Neural progenitor cell (in vitro differentiated cells): ENCODE results near the gene C5orf52.

Experiments
- EZH2 ChIP-seq: fragments of 200-600 bp; sonication (generic); IDR thresholded peaks from 2 replicates; pipeline ENCODE4 v1.6.1; 2017; ENCODE audit warnings: antibody characterized with exemption, mild to moderate bottlenecking, moderate library complexity
- TF ChIP-seq, protein P1 (sequence below): fragments of 200-600 bp; sonication (generic); IDR thresholded peaks from 2 replicates; pipeline ENCODE4 v1.5.1; 2017; ENCODE audit warnings: antibody characterized with exemption, mild to moderate bottlenecking

DNA sequence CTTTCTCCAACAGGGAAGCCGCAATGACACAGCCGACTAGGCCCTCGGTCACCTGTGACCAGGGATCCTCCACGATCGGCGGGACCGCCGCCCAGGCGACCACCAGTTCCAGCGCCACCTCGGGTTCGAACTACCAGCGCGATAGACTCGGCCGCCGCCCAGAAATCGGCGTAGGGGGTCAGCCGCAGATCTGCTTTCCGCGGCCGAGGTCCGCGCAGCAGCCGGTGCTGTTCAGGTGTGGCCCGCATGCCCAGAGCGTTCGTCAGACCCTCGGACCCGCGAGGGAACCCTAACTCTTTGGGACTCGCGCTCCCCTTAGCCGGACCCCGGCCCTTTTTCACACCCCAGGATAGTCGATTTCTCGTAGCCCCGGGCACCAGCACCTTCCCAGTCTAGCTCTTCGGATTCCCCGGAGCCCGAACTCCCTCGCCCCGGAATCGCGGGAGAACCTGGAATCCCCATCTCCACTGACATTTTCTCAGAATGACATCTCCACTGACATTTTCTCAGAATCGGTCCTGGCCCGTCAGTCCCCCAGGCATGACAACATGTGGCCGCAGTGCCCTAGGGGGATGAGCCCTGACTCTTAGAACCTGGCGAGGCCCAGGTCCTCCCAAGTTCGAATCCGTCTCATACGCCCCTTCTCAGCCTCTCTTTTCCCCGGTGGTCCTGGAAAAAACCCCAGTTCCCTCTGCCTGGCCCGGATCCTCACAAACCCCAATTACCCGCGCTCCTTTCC is 428 bp downstream of the C5orf52 start:
- TF ChIP-seq, protein P1, sequence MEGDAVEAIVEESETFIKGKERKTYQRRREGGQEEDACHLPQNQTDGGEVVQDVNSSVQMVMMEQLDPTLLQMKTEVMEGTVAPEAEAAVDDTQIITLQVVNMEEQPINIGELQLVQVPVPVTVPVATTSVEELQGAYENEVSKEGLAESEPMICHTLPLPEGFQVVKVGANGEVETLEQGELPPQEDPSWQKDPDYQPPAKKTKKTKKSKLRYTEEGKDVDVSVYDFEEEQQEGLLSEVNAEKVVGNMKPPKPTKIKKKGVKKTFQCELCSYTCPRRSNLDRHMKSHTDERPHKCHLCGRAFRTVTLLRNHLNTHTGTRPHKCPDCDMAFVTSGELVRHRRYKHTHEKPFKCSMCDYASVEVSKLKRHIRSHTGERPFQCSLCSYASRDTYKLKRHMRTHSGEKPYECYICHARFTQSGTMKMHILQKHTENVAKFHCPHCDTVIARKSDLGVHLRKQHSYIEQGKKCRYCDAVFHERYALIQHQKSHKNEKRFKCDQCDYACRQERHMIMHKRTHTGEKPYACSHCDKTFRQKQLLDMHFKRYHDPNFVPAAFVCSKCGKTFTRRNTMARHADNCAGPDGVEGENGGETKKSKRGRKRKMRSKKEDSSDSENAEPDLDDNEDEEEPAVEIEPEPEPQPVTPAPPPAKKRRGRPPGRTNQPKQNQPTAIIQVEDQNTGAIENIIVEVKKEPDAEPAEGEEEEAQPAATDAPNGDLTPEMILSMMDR = no peak
- TF ChIP-seq EZH2 = no peak
